Activated CD4-positive, alpha-beta T cell treated with anti-CD3 and anti-CD28 coated beads, Interleukin-2, amount 50 U/mL, for 24 hours (primary cell): ENCODE measurements around the gene TMEM131.
"Not testable (repeated sequence)": the region's sequence is repeated elsewhere in the genome, so short reads cannot be mapped to it uniquely, and the experiment has no call there.

Source experiments
- DNase-seq, 2 donors: peaks; one replicate each; pipeline ENCODE4 v3.0.0-alpha.2; 2020; ENCODE audit warnings: low read depth in 1 of 2, low spot score in 1 of 2

TMEM131 gene, protein sequence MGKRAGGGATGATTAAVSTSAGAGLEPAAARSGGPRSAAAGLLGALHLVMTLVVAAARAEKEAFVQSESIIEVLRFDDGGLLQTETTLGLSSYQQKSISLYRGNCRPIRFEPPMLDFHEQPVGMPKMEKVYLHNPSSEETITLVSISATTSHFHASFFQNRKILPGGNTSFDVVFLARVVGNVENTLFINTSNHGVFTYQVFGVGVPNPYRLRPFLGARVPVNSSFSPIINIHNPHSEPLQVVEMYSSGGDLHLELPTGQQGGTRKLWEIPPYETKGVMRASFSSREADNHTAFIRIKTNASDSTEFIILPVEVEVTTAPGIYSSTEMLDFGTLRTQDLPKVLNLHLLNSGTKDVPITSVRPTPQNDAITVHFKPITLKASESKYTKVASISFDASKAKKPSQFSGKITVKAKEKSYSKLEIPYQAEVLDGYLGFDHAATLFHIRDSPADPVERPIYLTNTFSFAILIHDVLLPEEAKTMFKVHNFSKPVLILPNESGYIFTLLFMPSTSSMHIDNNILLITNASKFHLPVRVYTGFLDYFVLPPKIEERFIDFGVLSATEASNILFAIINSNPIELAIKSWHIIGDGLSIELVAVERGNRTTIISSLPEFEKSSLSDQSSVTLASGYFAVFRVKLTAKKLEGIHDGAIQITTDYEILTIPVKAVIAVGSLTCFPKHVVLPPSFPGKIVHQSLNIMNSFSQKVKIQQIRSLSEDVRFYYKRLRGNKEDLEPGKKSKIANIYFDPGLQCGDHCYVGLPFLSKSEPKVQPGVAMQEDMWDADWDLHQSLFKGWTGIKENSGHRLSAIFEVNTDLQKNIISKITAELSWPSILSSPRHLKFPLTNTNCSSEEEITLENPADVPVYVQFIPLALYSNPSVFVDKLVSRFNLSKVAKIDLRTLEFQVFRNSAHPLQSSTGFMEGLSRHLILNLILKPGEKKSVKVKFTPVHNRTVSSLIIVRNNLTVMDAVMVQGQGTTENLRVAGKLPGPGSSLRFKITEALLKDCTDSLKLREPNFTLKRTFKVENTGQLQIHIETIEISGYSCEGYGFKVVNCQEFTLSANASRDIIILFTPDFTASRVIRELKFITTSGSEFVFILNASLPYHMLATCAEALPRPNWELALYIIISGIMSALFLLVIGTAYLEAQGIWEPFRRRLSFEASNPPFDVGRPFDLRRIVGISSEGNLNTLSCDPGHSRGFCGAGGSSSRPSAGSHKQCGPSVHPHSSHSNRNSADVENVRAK (N-terminal part only)

DNA sequence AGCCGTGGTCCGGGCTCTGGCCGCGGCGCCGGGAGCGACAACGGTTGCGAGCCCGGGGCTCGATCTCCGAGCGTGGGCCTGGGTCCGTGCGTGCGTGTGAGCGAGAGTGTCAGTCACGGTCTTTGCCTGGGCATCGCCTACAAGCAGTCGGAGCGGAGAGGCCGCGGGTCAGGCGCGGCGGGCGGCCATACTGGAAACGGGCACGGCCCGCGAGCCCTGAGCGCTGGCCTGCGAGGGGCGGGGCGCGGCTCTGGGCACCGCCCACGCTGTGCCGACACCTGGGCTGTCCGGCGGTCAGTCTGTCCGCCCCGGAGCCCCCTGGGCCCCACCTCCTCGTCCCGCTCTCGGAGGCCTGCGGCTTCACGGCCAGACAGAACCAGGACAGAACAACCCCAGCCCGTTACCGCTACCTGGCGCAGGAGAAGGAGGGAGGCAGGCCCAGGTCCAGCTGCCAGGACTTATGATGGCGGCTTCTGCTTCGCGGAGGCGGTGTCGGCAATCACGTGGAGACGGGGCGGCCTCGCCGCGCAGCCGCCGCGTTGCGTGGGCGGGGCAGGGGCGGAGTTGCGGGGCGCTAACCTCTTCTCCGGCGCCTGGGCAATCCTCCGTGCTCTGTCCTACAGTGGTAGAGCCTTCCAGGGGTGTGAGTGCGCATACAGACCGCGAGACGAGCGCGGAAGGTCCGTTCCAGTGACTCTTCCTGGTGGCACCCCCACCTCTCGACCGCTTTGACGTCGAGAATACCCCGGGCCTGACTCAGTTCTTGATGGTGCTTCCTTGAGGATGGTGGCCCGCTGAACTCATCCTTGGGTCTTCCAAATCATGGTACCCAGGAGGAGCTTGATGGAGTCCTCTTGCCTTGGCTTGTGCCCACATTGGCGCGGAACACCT is at the start of gene TMEM131:
TMEM131 (minus strand) TSS at position 215 of the 891 bp plus-strand sequence. CDS start 286 bp downstream, outside the sequence.
- peak; percentile 92 to 93 for DNase-seq

DNA sequence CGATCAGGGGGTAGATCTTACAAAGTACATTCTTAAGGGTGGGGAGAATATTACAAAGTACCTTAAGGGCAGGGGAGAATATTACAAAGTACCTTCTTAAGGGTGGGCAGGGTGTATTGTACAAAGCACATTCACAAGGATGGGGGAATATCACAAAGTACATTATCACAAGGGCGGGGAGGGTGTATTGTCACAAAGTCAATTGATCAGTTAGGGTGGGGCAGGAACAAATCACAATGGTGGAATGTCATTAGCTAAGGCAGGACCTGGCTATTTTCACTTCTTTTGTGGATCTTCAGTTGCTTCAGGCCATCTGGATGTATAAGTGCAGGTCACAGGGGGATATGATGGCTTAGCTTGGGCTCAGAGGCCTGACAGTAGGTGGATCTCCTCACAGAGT is 49.0 kb upstream of the TMEM131 start:
- not testable (repeated sequence) for DNase-seq

DNA sequence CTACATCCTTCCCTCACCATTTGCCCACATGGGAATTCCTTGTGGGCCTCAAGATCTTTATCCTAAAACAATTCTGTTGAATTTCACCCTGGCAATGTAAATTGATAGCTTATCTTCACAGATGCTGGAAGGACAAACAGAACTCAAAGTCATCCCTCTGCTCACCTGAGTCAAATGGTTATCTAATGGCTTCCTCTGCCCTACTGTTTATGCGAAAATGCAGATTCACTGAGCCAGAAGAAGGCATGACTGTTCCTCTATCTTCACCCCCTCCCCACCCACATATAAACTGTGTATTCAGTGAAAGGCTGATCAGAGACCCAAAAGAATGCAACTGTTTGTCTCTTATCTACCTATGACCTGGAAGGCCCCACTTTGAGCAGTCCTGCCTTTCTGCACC is 47.4 kb upstream of the TMEM131 start:
- no peak for DNase-seq

DNA sequence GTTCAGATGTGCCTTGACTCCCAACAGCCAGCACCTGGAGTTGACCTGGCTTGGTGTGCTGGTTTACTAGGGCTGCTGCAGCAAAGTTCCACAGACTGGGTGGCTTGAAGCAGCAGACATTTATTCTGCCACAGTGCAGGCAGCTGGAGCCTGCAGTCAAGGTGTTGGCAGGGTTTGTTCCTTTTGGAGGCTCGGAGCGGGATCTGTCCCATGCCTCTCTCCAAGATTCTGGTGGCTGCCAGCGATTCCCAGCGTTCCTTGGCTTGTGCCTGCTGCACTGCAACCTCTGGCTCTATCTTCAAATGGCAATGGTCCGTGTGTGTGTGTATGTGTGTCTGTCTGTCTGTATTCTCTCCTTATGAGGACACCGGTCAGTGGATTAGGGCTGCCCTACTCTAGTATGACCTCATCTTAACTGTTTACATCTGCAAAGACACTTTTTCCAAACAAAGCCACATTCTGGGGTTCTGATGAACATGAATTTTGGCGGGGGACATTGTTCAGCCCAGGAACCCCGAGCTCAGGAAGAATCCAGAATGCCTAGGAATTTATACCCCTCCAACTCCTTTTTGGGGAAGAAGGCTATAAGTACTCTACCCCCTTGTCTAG is 44.7 kb upstream of the TMEM131 start:
- DNase-seq = no peak

DNA sequence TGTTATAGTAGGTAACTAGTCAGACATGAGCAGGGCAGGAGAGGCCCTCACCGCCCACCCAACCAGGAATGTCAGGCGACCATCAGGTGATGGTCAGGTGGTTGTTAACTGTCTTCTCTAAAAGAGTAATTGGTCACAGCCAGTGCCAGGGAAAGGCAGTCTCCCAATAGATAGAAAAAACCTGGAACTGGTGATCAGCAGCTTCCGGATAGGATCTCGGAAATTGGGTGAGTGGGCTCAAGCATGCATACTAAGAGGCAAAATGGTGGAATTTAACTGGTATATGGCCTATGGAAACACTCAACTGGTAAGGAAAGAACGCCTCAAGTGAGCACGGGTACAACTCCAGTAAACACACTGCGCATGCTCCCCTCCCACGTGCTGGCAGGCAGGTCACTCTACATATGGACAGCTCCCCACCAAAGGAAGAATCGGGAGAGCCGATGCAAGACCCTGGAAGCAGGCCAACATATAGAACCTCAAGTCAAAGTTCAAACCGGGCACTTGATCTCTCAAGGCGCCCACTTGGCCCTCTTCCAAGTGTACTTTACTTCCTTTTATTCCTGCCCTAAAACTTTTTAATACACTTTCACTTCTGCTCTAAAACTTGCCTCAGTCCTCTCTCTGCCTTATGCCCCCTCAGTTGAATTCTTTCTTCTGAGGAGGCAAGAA is 43.5 kb upstream of the TMEM131 start:
- DNase-seq = no peak

DNA sequence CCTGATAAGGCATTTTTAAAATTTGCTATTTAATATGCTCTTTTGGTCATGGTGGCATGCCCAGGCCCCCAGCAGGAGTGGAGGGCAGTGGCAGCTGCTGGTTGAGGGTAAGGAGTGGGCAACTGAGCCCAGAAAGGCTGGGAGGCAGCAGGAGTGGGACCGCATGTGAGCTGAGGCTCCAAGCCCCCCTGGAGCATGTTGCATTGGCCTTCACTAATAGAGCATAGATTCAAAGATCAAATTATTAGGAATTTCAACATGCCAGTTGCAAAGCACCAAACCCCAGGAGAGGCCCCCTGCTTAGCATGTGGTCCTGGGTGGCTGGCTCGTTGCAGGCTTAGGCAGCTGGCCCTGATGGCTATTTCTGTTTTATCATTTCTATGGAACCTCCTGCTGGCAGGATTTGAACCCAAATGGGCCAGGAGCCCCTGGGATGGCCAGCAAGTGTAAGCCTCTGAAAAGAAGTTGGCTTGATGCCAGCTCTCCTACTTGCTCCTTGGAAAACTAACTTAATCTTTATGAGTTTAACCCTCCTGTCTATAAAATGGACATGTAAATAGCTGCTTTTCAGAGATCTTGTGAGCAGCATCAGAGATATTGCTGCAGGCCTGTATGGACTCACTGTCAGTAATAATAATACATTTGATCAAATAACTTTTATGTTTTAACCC is 42.1 kb upstream of the TMEM131 start:
- no peak for DNase-seq

DNA sequence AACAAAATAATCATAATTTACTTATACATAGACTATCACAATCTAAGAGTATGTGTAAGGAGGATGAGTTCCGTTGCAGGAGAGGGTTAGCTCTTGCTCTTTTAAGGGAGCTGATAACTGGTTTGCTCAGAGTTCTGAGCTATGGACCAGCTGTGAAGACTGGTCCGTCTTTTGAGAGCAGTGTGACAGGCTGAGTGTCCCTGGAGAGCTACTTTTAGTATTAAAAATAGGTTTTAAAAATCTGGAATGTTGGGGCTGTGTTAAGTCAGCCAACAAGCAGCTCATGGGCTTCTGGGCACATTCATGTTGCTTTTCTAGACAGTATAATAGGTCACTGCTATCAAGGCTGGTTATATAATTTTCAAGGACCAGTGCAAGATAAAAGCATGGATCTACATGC is 41.5 kb upstream of the TMEM131 start:
- no peak for DNase-seq

DNA sequence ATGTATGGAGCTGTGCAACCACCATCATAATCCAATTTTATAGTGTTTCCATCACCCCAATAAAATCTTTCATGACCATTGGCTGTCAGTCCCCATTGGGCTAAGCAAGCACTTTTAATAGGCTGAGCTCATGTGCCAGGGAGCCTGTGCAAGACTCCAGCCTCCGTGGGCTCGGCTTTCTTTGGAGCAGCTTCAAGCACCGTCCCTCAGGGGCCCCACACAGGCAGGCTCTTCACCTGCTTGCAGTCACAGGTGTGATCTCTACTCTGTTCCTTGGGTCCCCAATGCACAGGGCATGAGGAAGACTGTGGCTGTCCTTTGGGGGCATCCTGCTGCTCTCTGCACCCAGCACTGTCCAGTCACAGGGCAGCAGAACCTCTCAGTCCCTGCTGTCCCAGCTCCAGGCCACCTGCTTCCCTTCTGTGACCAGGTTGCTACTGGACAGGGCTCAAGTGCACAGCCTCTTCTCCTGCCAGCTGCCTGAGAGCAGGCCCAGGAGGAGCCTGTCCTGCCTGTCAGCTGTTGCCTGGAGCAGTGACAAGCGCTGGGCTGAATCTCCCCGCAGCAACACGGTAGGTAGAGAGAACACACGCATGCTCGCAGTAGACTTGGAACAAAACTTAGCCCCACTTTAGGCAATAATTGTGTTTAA is 40.7 kb upstream of the TMEM131 start:
- DNase-seq = no peak

DNA sequence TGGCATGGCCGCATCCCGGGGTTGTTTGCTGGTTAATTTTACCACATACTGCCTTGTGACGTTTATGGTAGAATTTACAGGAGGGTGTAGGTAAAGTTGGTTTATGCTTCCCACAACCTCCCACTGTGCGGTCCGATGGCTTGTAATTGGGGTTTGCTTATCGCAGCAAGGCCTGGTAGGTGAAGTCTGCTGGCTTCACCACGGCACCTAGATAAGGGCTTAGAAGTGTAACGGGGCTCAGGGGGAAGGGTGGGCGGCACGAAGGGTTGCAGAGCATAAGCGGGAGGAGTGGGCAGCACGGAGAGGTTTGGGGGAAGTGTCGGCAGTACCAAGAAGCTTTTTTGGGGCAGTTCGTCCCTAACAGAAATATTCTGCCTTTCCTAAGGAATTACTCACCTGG is 39.0 kb upstream of the TMEM131 start:
- DNase-seq = no peak

DNA sequence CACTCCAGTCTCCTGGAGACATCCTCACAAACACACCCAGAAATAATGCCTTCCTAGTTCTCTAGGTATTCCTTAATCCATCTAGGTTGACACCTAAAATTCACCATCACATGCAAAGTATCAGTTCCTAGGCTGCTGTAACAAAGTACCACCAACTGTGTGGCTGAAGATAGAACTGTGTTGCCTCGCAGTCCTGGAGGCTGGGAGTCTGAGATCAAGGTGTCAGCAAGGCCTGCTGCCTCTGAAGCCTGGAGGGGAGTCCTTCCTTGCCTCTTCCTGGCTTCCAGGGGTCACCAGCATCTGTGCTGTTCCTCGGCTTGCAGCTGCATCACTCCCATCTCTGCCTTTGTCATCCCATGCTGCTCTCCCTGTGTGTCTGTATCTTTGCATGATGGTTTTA is 36.3 kb upstream of the TMEM131 start:
- no peak for DNase-seq

DNA sequence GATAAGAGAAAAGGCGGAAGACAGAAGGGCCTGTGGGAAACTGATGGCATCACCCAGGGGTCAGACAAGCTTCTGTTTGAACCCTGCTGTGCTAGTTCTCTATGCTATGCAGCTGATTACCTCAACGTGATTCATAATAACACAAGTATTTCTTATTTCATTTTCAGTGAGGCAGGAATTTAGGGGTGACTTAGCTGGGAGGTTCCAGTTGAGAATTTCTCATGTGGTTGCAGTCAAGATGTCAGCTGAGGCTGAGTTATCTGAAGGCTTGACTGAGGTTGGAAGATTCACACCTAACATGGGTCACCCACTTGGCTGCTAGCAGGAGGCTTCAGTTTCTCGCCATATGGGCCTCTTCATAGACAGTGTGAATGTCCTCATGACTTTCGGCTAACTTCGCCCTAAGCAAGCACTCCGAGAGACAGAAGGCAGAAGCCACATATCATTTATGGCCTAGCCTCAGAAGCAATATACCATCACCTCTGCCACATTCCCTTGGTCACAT is 34.0 kb upstream of the TMEM131 start:
- DNase-seq = no peak

DNA sequence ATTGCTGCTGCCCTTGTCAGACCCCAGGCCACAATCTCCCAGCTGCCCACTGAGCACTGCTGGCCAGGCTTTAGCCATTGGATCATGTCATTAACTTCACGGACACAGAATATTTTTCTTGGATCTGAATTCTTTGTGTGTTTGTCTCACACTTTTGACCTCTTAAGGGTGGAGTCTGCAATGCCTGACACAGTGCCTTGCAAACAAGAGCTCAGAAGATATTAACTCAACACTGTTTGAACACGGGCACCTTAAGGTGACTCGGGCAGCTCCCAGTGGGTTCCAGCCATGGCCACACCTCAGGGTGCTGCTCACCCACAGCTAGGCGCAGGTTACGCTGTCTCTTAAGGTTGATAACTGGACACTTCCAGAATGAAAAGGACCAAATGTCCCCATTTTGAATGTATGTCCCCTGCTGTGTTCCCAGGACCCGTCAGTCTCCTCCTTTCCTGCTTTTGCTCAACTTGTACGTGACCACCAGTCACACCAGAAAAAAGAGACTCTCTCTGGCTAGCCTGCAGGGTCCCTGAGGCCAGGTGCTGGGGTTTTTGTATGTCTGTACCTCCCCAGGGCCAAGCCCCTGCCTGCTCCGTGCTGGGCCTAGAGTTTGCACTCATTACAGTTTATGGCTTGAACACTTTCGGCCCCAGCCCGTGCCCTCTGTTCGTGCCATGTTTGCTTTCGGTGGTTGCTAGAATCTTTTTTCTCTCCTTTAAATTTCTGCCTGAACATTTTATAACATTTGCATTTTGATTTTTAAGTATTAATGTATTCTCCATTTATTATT is 33.4 kb upstream of the TMEM131 start:
- DNase-seq = no peak

DNA sequence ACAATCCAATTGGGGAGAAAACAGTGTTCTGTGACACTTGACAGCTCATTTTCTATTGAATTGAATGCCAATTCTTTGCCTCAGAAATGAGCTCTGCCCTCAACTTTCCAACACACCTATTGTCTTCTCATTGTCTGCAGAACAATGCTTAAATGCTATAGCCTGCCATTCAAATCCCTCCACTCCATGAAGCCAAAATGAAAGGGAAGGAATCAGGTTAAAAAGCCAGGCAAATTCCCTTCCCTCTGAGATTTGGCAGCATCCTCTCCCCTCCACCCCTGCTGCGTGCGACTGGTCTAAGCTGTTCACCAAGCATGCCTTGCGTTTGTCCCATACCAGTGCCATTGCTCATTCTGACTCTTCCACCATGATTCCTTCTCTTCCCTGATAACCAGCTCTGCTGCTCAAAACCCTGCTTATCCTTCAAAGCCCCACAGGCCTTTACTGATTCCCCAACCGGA is 32.4 kb upstream of the TMEM131 start:
- no peak for DNase-seq

DNA sequence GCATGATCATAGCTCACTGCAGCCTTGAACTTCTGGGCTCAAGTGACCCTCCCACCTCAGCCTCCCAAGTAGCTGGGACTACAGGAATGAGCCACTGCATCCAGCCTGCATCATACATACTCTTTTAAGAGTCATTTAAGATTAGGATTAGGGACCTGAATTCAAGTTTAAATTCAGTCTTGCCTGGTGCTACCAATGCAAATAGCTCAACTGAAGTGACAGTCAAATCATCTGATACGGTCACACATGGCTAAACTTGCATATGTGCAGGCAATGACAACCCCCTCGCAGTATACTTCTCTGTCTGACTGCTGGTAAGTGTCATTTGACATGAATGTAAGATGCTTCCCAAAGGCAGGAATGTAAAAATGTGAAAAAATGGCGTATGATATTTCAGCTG is 31.8 kb upstream of the TMEM131 start:
- no peak for DNase-seq

DNA sequence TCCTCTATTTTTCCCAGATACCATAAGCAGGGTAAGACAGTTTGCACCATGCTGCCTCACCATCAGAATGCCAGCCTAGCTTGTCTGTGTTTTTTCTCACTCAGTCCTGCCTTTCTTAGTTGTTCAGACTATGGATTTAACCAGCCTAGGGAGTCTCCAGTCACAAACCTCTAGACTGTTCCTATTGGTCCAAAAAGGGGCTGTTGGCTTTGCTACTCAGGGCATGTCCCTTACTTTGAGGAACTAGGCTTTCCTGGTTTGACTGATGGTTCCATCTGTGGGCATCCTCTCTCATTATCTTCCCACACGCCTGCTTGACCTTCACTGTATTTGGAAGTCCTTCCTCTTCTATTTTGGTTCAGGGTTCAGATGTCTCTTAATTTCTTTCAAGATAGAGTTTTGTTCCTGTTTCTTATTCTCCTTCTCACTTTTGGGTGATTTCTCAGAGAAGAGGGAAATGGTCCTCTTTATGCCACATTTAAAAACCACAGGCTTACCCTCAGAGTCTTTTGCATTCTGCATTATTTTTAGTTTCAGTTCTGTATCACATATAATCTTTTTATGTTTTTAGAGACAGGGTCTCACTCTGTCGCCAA is 31.3 kb upstream of the TMEM131 start:
- no peak for DNase-seq

DNA sequence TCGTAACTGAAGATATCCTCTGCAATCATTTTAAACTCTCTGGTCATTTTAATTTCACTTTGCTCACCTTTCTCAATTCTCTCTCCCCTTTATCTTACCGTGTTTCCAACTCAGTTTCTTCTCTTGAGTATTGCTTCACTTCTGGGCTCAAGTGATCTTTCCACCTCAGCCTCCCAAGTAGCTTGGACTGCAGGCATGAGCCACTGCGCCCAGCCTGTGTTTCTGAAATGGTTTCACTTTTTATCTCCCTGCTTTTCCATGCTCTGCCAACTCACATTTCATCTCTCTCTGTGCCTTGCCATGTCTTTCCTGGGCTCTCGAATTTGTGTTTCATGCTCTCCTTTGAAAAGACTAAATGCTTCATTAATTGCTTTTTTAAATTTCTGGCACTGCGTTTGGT is 30.5 kb upstream of the TMEM131 start:
- DNase-seq = no peak

DNA sequence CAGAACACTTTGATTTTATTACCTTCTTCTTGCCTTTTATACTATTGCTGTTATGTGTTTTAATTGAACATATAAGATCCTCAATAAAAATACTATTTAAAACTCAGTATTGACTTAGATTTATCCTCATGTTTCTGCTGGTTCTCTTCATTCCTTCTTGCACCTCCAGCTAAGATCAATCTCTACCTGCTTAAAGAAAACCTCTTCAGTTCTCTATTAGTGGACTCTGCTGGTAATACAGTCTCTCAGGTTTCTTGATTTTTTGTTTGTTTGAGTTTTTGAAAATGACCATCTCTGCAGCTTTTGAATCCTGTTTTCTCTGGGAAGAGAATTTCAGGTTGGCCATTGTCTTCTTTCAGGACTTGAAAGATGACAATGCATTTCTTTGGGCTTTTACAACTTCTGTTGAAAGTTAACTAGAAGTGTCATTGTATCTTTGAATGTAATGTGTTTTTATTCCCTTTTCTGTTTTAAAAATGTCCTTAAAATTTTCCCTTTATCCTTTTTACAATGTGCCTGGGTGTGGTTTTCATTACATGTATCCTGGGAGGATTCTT is 29.8 kb upstream of the TMEM131 start:
- DNase-seq = no peak
